ENCODE results near the gene ALOX15B.

GRCh38 chr17:8046929-8047768, 8.3 kb downstream of the ALOX15B start:
- TF ChIP-seq CTCF (IDR thresholded peaks at IDR 0.05) (no peak), EZH2 (IDR thresholded peaks at IDR 0.05) (no peak), EZH2phosphoT487 (IDR thresholded peaks at IDR 0.05) (no peak)
